Subcutaneous adipose tissue (tissue), 4 donors: ENCODE results near the gene TMEM250. TPM values are rescaled to one million over a fixed set of nuclear protein-coding genes. Genes with fewer than 3 reads are reported as not detected.

Experiments used
- total RNA-seq, 4 donors: library from RNA; depleted of rRNA; stranded (reverse); fragments of >200 nt; gene quantifications; one replicate each; pipeline ENCODE4 v1.1.0, GENCODE V29; 2016
- TF ChIP-seq, protein P1 (sequence below): fragments of 450-650 bp; IDR thresholded peaks from one replicate; pipeline ENCODE4 v1.5.1; 2016; ENCODE audit warnings: low read depth, mild to moderate bottlenecking, control low read depth, antibody characterized with exemption, moderate library complexity

The TMEM250 gene
- total RNA-seq, 4 donors from 2014 or later = 11.3 to 47.8 (median 19.6) TPM

DNA sequence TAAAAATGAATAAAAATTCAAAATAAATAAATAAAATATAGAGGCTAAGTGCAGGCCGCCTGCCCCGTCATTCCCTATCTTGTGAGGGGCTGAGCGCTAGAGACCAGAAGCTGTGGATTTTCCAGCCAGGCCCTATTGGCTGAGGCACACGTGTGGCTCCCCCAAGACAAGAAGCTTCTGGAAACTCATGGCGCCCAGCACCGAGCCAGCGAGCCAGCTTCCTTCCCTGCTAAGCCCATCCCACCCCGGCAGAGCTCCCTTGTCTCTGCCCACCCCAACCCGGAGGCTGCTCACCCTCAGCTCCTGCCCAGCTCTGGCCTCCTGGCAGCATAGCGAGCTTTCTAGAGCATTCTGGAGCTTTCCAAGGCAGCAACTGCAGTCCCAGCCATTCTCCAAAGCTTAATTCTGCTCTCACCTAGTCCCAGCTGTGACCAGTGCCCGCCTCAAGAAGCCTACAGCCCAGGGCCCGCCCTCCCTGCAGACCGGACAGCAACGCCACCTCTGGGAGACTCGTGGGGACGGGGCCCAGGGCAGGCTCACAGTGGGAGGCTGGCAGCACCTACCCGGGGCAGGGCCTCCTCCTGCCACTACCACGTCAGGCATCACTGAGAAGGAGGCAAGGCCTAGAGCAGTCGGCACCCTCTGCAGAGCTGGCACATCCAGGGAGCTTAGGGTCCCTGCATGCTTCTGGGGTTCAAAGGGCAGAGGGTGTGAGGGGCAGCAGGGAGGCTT, 23.2 kb upstream of the TMEM250 start:
- TF ChIP-seq, protein P1, sequence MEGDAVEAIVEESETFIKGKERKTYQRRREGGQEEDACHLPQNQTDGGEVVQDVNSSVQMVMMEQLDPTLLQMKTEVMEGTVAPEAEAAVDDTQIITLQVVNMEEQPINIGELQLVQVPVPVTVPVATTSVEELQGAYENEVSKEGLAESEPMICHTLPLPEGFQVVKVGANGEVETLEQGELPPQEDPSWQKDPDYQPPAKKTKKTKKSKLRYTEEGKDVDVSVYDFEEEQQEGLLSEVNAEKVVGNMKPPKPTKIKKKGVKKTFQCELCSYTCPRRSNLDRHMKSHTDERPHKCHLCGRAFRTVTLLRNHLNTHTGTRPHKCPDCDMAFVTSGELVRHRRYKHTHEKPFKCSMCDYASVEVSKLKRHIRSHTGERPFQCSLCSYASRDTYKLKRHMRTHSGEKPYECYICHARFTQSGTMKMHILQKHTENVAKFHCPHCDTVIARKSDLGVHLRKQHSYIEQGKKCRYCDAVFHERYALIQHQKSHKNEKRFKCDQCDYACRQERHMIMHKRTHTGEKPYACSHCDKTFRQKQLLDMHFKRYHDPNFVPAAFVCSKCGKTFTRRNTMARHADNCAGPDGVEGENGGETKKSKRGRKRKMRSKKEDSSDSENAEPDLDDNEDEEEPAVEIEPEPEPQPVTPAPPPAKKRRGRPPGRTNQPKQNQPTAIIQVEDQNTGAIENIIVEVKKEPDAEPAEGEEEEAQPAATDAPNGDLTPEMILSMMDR = no peak

DNA sequence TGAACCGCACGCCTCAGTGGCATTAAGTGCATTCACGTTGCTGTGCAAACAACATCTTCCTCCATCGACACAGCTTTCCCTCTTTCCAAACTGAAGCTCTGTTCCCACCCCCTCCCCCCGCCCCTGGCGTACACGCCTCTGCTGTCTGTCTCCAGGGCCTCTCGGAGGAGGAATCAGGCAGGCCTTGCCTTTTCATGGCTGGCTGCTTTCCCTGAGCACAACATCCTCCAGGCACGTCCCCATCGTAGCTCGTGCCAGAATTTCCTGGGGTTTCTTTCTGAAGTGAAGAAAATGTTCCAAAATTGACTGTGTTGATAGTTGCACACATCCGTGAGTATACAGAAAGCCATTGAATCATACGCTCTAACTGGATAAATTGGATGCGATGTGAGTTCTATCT, 22.3 kb upstream of the TMEM250 start:
- TF ChIP-seq, protein P1 = no peak

DNA sequence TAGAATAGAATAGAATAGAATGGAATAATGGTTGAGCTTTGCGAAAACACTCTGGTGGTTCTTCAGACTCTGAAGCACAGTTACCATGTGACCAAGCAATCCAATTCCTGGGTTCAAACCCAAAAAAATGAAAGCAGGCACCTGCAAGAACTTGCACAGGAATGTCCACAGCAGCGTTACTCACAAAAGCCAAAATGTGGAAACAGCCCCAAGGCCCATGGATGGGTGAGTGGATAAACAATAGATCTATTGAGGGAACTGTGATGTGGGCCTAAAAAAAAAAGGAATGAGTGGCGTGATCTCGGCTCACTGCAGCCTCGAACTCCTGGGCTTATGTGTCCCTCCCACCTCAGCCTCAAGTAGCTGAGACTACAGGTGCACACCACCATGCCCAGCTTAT, 21.4 kb upstream of the TMEM250 start:
- TF ChIP-seq, protein P1 = no peak

DNA sequence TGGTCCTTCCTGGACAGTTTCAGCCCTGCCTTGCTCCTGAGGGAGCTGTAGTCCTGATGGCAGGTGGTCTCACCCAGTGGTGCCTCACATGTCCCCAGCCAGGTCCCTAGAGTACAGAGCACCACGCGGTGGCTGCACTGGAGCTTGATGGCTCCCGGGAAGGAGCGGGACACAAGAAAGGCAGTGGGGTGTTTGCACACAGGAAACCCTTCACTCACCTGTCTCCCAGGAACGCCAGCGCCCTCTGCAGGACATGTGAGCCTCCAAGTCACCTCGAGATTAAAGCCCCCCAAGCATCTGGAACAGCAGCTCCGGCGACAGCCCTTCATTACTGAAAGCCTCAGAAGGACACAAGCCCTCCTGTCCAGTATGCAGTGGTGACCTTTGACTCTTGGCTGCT, 19.9 kb upstream of the TMEM250 start:
- TF ChIP-seq, protein P1 = no peak

DNA sequence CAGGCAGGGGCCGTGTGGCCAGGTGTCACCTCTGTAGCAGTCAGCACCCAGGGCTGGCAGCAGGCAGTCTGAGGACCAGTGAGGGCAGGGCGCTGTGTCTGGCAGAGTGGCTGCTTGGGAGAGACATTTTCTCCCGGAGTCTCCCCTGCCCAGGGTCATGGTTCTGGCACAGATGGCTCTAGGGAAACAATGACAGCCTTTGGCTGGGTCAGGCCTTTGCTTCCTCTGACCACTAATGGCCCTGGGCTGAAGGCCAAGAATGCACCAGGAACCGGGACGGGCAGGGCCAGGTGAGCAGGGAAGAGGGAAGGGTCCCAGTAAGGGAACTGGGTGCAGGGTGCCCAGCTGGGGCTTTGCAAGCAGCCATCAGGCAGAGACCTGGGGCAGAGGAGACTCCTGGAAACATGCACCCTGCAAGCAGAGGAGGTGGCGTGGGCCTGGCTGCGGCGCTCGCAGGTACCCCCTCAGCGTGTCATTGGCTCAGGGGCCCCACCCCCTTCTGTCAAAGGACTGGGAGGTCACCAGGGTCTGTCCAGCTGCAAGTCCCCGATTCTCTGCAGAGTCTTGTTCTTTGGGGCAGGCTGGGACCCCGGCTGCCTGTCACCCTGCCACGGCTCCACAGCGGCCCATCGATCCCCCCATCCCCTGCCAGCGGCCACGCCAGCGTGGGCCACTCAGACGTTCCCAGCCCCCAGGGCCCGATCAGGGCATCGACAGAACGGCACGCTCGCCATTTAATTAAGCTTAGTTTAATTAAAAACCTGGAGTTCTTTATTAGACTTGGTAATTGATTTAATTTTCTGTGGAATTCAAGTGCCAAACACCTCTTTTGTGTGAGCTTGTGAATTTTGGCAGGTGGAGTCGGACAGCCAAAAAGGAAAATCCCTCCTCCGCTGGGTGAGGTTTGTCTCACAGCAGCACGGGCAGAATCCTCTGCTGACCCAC, 18.9 kb upstream of the TMEM250 start:
- TF ChIP-seq, protein P1 = no peak

DNA sequence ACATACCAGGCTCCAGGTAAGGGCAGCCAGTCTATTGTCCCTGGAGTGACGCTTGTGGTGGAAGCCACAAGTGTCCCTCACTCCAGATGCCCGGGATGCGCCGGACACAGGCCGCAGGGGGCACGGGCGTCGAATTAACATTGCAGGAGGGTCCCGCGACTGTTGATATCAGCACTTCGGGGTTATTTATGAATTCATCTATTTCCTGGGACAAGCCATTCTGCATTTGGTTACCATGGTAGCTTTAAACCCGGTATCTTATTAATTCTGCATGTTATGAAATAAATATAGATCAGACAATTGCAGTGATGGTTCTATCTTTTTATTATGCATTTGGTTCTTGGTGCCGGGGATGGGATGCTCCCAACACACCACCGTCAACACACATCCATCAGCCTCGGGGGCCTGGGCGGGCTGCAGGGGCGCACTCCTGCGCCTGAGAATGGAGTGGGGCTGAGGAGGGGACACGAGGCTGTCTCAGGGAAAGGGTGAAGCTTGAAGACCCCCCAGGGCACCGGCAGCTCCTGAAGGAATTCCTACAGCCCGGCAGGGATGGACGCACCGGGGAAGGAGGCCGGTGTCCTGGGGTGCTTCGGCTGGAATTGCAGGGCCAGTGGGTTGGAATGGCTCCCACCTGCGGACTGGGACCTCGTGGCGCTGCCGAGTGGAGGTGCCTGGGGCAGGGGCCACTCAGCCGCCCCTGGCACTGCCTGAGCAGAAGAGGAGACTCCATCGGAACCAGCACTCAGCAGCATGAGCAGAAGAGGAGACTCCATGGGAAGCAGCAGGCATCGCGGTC, 17.7 kb upstream of the TMEM250 start:
- TF ChIP-seq, protein P1 = no peak
